Measurements from ENCODE around the gene PEX16. TPM values are rescaled to one million over a fixed set of nuclear protein-coding genes. Genes with fewer than 3 reads are reported as not detected.

PEX16 gene
- total and polyA plus RNA-seq, 9 of the 15 experiments (the other 6 are each of a cell fraction or from before 2014, with no cell fraction given): 1.5 to 43.9 (median 14.6) TPM

DNA sequence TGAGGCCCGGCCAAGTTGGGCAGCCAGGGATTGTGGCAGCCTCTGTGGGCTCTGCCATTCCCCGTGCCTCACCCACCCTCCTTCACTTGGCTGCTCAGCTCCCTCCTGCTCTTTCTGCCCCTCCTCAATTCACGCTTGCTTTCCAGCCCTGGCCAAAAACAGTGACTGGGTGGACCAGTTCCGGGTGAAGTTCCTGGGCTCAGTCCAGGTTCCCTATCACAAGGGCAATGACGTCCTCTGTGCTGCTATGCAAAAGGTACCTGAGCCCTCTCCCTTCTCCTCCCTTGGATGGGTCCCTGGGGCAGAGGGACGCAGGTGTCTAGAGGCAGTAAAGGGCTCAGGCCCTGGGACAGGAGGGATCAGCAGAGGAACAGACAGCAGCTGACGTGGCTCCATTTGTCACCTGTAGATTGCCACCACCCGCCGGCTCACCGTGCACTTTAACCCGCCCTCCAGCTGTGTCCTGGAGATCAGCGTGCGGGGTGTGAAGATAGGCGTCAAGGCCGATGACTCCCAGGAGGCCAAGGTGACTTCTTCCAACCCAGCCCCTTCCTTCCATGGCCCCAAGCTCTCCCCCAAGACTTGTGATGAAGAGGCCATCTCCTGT lies 13.3 kb downstream of the PEX16 start (continued):
- TF ChIP-seq SMARCA5 (IDR thresholded peaks at IDR 0.05) (no peak), SMARCC2 (IDR thresholded peaks at IDR 0.05; ENCODE audit: low read depth) (no peak), ZBED1 (IDR thresholded peaks at IDR 0.05) (no peak), DPF2 (IDR thresholded peaks at IDR 0.05) (peak; percentile 73), ZNF354B (CRISPR knock-in tag; IDR thresholded peaks at IDR 0.05) (no peak), ILK (tag; IDR thresholded peaks at IDR 0.05; ENCODE audit: borderline replicate concordance, low read depth) (no peak), GTF2A2 (tag; IDR thresholded peaks at IDR 0.05) (no peak)
- TF ChIP-seq, protein P1, sequence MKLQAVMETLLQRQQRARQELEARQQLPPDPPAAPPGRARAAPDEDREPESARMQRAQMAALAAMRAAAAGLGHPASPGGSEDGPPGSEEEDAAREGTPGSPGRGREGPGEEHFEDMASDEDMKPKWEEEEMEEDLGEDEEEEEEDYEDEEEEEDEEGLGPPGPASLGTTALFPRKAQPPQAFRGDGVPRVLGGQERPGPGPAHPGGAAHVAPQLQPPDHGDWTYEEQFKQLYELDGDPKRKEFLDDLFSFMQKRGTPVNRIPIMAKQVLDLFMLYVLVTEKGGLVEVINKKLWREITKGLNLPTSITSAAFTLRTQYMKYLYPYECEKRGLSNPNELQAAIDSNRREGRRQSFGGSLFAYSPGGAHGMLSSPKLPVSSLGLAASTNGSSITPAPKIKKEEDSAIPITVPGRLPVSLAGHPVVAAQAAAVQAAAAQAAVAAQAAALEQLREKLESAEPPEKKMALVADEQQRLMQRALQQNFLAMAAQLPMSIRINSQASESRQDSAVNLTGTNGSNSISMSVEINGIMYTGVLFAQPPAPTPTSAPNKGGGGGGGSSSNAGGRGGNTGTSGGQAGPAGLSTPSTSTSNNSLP (IDR thresholded peaks at IDR 0.05; ENCODE audit: borderline replicate concordance, low read depth, low read length): no peak
- TF ChIP-seq, protein P2, sequence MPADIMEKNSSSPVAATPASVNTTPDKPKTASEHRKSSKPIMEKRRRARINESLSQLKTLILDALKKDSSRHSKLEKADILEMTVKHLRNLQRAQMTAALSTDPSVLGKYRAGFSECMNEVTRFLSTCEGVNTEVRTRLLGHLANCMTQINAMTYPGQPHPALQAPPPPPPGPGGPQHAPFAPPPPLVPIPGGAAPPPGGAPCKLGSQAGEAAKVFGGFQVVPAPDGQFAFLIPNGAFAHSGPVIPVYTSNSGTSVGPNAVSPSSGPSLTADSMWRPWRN (IDR thresholded peaks at IDR 0.05; ENCODE audit: low read depth): no peak
- TF ChIP-seq, protein P3, sequence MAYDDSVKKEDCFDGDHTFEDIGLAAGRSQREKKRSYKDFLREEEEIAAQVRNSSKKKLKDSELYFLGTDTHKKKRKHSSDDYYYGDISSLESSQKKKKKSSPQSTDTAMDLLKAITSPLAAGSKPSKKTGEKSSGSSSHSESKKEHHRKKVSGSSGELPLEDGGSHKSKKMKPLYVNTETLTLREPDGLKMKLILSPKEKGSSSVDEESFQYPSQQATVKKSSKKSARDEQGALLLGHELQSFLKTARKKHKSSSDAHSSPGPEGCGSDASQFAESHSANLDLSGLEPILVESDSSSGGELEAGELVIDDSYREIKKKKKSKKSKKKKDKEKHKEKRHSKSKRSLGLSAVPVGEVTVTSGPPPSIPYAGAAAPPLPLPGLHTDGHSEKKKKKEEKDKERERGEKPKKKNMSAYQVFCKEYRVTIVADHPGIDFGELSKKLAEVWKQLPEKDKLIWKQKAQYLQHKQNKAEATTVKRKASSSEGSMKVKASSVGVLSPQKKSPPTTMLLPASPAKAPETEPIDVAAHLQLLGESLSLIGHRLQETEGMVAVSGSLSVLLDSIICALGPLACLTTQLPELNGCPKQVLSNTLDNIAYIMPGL (CRISPR knock-in tag; IDR thresholded peaks at IDR 0.05): no peak
- TF ChIP-seq, protein P4, sequence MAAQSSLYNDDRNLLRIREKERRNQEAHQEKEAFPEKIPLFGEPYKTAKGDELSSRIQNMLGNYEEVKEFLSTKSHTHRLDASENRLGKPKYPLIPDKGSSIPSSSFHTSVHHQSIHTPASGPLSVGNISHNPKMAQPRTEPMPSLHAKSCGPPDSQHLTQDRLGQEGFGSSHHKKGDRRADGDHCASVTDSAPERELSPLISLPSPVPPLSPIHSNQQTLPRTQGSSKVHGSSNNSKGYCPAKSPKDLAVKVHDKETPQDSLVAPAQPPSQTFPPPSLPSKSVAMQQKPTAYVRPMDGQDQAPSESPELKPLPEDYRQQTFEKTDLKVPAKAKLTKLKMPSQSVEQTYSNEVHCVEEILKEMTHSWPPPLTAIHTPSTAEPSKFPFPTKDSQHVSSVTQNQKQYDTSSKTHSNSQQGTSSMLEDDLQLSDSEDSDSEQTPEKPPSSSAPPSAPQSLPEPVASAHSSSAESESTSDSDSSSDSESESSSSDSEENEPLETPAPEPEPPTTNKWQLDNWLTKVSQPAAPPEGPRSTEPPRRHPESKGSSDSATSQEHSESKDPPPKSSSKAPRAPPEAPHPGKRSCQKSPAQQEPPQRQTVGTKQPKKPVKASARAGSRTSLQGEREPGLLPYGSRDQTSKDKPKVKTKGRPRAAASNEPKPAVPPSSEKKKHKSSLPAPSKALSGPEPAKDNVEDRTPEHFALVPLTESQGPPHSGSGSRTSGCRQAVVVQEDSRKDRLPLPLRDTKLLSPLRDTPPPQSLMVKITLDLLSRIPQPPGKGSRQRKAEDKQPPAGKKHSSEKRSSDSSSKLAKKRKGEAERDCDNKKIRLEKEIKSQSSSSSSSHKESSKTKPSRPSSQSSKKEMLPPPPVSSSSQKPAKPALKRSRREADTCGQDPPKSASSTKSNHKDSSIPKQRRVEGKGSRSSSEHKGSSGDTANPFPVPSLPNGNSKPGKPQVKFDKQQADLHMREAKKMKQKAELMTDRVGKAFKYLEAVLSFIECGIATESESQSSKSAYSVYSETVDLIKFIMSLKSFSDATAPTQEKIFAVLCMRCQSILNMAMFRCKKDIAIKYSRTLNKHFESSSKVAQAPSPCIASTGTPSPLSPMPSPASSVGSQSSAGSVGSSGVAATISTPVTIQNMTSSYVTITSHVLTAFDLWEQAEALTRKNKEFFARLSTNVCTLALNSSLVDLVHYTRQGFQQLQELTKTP (IDR thresholded peaks at IDR 0.05; ENCODE audit: low read depth in 1 of 2, partially characterized antibody in 2 of 2): no peak

Measured in K562 (cell line).